ENCODE results near the gene CDH15. TPM values are rescaled to one million over a fixed set of nuclear protein-coding genes. Genes with fewer than 3 reads are reported as not detected.

The CDH15 gene, protein sequence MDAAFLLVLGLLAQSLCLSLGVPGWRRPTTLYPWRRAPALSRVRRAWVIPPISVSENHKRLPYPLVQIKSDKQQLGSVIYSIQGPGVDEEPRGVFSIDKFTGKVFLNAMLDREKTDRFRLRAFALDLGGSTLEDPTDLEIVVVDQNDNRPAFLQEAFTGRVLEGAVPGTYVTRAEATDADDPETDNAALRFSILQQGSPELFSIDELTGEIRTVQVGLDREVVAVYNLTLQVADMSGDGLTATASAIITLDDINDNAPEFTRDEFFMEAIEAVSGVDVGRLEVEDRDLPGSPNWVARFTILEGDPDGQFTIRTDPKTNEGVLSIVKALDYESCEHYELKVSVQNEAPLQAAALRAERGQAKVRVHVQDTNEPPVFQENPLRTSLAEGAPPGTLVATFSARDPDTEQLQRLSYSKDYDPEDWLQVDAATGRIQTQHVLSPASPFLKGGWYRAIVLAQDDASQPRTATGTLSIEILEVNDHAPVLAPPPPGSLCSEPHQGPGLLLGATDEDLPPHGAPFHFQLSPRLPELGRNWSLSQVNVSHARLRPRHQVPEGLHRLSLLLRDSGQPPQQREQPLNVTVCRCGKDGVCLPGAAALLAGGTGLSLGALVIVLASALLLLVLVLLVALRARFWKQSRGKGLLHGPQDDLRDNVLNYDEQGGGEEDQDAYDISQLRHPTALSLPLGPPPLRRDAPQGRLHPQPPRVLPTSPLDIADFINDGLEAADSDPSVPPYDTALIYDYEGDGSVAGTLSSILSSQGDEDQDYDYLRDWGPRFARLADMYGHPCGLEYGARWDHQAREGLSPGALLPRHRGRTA
- total RNA-seq: under 1 TPM in 1 of 2 donors, not detected in 1; 0.75 TPM

DNA sequence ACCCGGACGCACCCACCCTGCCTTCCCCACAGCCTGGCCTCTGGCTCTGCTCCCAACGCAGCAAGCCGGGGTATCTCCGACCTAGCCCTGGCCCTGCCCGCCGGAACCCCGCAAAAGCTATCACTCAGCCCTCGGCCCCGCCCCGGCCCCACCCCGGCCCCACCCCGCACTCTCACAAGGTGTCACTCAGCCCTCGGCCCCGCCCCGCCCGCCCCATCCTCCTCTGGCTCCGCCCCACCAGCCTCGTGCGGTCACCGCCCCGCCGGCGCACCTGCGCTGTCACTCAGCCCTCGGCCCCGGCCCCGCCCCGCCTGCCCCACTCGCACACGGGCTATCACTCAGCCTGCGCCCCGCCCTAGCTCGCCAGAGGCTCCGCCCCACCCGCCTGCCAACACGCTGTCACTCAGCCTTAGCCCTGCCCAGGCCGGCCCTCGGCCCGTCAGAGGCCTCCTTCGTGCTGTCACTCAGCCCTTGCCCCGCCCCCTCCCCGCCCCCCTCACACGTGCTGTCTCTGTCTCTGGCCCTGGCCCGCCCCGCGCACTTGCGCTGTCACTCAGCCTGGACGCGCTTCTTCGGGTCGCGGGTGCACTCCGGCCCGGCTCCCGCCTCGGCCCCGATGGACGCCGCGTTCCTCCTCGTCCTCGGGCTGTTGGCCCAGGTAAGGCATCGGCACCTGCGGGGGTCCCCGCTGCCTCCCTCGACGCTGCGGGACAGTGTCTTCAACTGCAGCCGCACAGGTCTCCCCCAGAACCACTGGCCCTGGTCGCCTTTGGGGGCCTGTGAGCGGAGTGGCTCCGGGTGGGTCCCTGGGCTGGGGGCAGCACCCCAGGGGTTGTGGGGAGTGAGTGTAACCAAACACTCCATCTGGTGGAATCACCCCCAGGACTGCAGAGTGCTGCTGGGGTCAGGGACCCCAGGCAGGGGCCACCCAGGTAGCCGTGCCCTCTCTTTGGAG lies at the start of gene CDH15:
TSS of gene CDH15 (plus strand) at position 533 of the 955 bp plus-strand sequence. CDS start at position 617, 84 bp downstream.
- Mint-ChIP-seq H3K27ac (no peak within 1 kb of the TSS), H3K9me3 (no peaks in the 10 kb centered on the region), H3K36me3 (no peaks in the 10 kb centered on the region)
- ATAC-seq (peak; percentile 91 to 94), DNase-seq (ENCODE audit: low spot score in 2 of 2) (peak; percentile 90 to 93)

DNA sequence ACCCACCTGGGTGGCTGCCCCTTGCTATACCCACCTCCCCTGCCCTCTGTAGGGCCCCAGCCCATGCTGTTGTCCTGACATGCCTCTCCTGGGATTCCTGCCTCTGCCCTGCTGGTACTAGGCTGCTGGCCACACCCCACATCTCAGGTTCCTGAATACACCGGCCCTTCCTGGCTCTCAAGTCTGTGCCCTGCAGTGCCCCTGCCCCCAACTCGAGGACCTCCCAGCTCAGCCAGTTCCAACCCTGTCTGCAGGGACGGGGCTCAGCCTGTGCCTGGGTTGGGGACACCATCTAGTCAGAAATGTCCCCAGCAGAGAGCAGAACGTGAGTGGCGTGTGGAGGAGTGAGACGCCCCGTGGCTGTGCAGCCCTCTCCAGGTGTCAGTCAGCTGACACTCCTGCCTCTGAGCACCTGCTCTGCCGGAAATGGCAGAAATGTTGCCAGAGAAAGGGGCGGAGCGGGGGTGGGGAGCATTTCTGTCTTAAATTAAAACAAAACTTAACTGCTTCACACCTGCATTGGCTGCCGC lies 49.2 kb upstream of the CDH15 start:
- DNase-seq (ENCODE audit: low spot score in 2 of 2) (peak; percentile 36 to 55), ATAC-seq (peak; percentile 51 to 67)
- Mint-ChIP-seq H3K36me3 (peaks cover 11 to 27% of the 10 kb centered on the region in 2 donors), H3K27ac (peak overlapping the region; percentile 77 to 79), H3K9me3 (no peaks in the 10 kb centered on the region)

DNA sequence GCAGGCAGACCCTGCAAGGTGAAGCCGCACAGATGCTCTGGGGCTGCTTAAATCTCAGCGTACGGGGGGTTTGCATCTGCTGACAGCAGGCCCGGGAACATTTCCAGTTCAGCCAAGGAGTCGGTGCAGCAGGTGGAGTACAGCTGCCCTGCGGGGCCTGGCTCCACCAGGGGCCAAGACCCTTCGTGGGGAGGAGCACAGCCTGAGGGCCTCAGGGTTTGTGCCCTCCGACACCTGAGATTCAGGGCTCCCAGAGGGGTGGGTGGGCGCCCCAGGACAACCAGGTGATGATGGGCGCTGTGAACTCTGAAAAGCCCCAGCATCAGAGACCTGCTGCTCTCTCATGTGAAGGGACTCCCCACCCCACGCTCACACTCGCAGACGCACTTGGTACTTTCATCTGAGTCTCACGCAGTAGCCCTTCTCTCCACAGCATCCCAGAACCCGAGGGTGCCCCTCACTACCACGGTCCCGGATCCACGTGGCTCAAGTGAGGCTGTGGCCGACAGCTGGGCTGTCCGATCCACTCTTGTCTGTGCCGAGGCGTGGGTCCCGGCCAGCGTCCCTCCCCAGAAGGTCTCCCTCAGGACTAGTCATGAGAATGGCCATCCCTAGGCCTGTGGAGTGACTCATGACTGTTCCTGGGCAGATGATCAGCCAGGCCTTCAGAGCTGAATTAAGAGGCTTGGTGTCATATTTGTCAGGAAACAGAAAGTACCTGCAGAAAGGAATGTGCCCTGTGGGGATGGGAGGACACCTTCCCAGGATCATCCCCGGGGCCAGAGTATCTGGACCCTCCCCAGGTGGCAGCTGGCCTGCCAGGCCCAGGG lies 48.3 kb upstream of the CDH15 start:
- peak overlapping the region; percentile 77 to 79 for H3K27ac Mint-ChIP-seq
- DNase-seq (ENCODE audit: low spot score in 2 of 2): peak in 1 of 2 donors; percentile 53
- H3K9me3 Mint-ChIP-seq: no peaks in the 10 kb centered on the region
- peaks cover 11 to 26% of the 10 kb centered on the region in 2 donors for H3K36me3 Mint-ChIP-seq
- ATAC-seq: peak; percentile 6 to 21

DNA sequence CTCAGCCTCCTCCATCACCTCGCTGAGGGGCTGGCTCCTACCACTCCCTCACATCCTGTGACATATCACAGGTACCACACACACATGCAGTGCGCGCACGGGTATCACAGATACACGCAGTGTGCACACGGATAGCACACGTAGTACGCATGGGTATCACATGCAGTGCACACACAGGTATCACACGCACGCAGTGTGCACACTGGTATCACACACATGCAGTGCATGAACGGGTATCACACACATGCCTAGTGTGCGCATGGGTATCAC lies 47.8 kb upstream of the CDH15 start:
- peaks cover 11 to 28% of the 10 kb centered on the region in 2 donors for H3K36me3 Mint-ChIP-seq
- DNase-seq (ENCODE audit: low spot score in 2 of 2) (peak in 1 of 2 donors; percentile 31), ATAC-seq (no peak)
- H3K9me3 Mint-ChIP-seq: no peaks in the 10 kb centered on the region
- peak overlapping the region in 1 of 2 donors; percentile 77 for H3K27ac Mint-ChIP-seq

DNA sequence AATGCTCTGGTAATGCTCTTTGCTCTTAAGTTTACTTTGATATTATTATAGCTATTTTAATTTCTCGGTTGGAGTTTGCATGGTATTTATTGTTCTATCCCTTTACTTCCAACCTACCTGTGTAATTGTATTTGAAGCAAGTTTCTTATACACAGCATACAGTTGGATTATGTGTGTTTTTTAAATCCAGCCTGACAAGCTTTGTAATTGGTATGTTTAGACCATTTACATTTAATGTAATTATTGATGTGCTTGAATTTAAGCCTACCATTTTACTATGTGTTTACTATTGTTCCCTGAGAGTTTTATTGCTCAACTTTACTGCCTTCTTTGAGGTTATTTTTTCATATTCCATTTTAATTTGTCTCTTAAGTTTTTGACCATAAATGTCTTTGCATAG lies 42.2 kb upstream of the CDH15 start:
- peaks cover 17 to 38% of the 10 kb centered on the region in 2 donors for H3K36me3 Mint-ChIP-seq
- DNase-seq (ENCODE audit: low spot score in 2 of 2) (no peak), ATAC-seq (no peak)
- H3K9me3 Mint-ChIP-seq: no peaks in the 10 kb centered on the region
- no peak overlapping the region for H3K27ac Mint-ChIP-seq

DNA sequence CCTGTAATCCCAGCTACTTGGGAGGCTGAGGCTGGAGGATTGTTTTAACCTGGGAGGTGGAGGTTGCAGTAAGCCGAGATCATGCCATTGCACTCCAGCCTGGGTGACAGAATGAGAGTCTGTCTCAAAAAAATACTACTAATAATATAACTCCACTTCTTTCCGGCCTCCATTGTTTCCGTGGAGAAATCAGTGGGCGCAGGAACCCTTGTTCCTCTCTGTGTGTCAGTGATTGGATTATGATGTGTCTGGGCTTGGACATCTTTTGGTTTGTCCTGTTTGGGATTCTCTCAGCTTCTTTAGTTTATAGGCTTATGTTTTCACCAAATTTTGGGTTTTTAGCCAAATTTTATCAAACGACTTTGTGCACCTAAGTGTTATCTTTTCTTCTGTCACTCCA lies 41.1 kb upstream of the CDH15 start:
- Mint-ChIP-seq H3K27ac (no peak overlapping the region), H3K36me3 (peaks cover 14 to 31% of the 10 kb centered on the region in 2 donors), H3K9me3 (no peaks in the 10 kb centered on the region)
- ATAC-seq (no peak), DNase-seq (ENCODE audit: low spot score in 2 of 2) (no peak)

DNA sequence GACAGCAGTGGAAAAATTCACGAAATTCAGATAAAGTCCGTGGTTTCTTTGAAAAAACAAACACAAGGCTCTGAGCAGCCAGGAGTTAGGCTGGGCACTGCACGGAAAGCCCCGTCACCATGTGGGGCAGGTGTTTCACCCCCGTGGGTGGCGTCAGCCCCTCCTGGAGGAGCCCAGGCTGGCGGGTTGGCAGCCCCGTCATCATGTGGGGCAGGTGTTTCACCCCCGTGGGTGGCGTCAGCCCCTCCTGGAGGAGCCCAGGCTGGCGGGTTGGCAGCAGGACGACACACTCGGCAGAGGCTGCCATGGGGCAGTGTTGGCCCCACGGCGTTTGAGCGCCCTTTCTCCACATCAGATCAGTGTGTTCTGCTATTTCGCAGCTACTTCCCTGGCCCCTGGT lies 39.8 kb upstream of the CDH15 start:
- Mint-ChIP-seq H3K9me3 (no peaks in the 10 kb centered on the region), H3K27ac (peak overlapping the region in 1 of 2 donors; percentile 12), H3K36me3 (peaks cover 14 to 25% of the 10 kb centered on the region in 2 donors)
- DNase-seq (ENCODE audit: low spot score in 2 of 2) (peak in 1 of 2 donors; percentile 44), ATAC-seq (no peak)

DNA sequence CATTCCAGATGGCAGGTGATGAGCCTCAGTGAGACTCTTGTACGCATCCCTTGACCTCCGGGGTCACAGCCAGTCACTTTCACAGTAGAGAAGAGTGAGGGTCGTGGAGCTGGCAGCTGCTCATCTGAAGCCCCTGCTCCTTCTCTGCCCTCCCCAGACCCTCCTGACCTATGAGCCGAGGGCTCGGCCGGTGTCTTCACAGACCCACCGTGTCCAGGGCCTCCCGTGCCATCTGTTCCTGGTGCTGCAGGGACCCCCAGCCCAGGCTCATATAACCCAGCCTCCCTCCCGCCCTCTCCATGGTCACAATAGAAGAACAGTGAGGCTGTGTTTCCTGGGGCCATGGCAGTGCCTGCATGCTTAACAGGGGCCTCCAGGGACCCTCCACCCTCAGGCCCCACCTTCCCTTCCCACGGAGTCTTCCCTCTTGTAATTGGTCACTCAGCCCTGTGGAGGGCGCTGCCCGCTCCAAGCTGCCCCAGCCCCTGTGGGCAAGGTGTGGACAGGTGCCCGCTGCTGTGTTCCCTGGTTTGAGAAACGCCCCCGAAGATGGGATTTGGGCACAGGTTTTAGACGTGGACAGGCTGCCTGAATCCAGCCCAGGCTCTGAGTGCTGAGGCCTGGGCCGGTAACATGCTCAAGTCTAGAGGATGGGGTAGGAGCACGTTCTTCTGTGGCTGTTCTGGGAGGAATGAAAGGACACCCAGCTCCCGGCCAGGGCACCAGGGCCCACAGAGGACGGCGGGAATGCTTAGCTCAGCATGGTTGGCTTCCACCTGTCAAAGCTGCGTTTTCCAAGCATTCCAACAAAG lies 39.1 kb upstream of the CDH15 start:
- no peaks in the 10 kb centered on the region for H3K9me3 Mint-ChIP-seq
- no peak for ATAC-seq
- H3K27ac Mint-ChIP-seq: no peak overlapping the region

DNA sequence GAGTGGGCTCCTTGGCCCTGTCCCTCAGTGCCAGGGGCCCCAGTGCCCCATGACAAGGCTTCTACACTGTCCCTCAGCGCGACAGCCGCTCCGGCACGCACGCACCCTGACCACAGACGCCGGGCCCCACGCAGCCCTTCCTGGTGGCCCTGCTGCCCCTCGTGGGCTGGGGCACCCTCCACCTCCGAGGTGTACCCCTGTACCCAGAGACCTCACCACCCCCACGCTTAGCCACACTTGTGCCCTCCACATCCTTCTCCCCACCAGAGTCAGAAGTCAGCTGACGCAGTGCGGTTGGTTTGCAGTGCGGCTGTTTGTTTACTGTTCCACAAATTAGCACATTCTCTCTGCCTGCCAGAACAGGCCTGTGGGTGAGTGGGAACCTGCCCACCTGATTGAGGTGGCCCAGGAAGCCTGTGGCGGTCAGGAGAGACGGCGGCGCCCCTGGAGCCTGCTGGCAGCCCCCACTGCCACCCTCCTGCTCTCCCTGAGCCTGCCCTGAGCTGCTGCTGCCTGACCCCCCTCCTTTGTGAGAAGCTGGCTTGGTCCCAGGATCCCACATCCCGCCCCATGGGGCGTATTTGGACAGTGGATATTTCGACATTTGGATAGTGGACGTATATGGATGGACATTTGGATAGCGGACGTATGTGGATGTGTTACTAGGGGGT lies 38.0 kb upstream of the CDH15 start:
- H3K9me3 Mint-ChIP-seq: no peaks in the 10 kb centered on the region
- ATAC-seq: no peak

More for the DNA sequence above, 39.1 kb upstream of the CDH15 start:
- peaks cover 14 to 25% of the 10 kb centered on the region in 2 donors for H3K36me3 Mint-ChIP-seq
- DNase-seq (ENCODE audit: low spot score in 2 of 2): peak in 1 of 2 donors; percentile 47

DNA sequence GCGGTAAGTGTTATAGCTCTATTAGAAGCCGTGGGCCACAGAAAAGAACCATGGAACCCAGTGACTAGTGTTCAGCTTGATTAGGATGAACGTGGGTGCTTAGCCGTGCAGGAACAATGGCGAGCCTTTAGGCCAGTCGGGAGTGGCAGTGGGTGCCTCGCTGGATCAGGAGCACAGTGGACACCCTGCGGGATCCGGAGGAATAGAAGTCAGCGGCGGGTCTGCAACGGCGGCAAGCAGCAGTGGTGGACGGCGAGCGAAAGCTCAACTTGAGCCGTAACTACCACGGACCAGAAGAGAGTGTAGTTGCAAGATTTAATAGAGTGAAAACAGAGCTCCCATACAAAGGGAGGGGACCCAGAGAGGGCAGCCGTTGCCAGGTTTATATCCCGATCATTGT lies 37.3 kb upstream of the CDH15 start:
- Mint-ChIP-seq H3K9me3 (no peaks in the 10 kb centered on the region), H3K27ac (no peak overlapping the region), H3K36me3 (peaks cover 14 to 18% of the 10 kb centered on the region in 2 donors)
- DNase-seq (ENCODE audit: low spot score in 2 of 2) (no peak), ATAC-seq (no peak)

More for the DNA sequence above, 38.0 kb upstream of the CDH15 start:
- peak in 1 of 2 donors; percentile 26 for DNase-seq (ENCODE audit: low spot score in 2 of 2)
- Mint-ChIP-seq H3K27ac (no peak overlapping the region), H3K36me3 (peaks cover 14 to 24% of the 10 kb centered on the region in 2 donors)

DNA sequence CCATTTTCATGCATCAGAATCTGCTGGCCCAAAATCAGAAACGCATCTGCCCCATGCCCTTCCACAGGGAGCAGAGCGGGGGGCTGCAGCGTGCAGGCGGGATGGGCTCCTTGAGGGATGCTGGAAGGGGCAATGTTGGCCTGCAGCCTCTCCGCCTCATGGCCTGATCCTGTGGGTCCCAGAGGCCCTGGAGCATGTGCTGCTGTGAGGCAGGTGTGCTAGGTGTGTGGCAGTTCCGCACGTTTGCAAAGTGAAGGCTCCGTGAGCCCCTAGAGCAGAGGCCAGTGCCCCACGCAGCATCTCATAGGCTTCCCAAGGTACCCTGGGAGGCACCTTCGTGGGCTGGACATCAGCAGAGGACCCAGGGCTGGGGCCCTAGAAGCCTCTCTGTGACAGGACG lies 36.4 kb upstream of the CDH15 start:
- peak in 1 of 2 donors; percentile 26 for DNase-seq (ENCODE audit: low spot score in 2 of 2)

DNA sequence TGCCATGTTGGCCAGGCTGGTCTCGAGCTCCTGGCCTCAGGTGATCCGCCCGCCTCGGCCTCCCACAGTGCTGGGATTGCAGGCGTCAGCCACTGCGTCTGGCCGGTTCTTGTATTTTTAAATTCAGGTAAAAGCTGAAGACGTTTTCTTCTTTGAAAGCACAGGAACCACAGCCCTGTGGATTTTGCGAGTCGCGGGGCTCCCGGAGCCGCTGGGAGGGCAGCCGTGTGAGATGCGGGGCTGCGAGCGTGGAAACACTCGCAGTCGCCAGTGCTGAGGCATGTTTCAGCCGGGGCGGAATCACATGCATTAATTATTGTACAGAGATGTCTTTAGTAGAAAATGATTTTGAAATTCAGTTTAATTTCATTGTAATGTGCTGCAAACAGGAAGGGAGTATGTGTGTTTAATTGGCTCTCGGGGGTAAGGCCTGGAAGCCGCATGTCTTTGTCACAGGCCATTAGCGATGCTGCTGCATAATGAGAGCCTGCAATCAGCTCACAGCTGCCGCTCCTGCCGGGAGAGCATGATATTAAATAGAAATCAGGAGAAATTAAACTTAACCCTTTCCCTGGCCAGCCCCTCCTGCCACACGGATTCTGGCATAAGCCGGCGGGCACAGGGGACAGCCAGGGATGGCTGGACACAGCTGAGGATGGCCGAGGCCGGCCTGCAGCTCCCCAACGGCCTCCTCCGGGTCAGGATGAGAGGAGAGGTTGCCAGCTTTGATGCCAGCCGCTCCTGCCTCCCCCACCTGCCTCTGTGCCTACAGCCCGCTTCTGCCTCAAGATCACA lies 35.4 kb upstream of the CDH15 start:
- Mint-ChIP-seq H3K27ac (no peak overlapping the region), H3K36me3 (peaks cover 6 to 14% of the 10 kb centered on the region in 2 donors), H3K9me3 (no peaks in the 10 kb centered on the region)
- DNase-seq (ENCODE audit: low spot score in 2 of 2) (no peak), ATAC-seq (no peak)

More for the DNA sequence above, 36.4 kb upstream of the CDH15 start:
- H3K9me3 Mint-ChIP-seq: no peaks in the 10 kb centered on the region
- H3K36me3 Mint-ChIP-seq: peaks cover 9 to 14% of the 10 kb centered on the region in 2 donors
- no peak overlapping the region for H3K27ac Mint-ChIP-seq
- no peak for ATAC-seq

DNA sequence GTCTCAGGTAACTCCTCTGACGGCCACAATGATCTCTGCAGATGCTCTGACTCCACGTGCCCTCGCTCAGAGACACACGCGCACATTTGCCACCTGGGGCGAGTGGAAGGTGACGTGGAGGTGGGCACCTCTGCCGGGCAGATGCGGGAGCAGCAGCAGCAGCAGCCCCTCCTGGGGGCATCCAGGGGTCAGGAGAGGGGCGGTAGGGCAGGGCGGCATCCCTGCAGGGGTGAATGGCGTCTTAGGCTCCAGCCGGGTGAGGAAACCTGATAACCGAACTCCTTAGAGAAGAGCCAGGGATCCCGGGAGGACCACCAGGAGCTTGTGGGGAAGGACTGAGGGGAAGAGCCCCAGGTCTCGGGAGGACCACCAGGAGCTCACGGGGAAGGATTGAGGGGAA lies 34.6 kb upstream of the CDH15 start:
- H3K27ac Mint-ChIP-seq: no peak overlapping the region
- no peak for ATAC-seq

More for the DNA sequence above, 34.6 kb upstream of the CDH15 start:
- DNase-seq (ENCODE audit: low spot score in 2 of 2): peak in 1 of 2 donors; percentile 40
- Mint-ChIP-seq H3K9me3 (no peaks in the 10 kb centered on the region), H3K36me3 (peaks cover 0 to 9% of the 10 kb centered on the region in 2 donors)
